ENCODE measurements around the gene ADPRH.
"Not testable (repeated sequence)": the region's sequence is repeated elsewhere in the genome, so short reads cannot be mapped to it uniquely, and the experiment has no call there.

ADPRH gene

GRCh38 chr3:119592861-119593260 is 13.6 kb downstream of the ADPRH start:
- no peak for DNase-seq (ENCODE audit: low read depth)
- in situ Hi-C loops (cut with HindIII; ENCODE audit: low sequenced_read_pairs): no loop called here
- TF ChIP-seq CTCF (IDR thresholded peaks at IDR 0.05; ENCODE audit: low read depth, low read length, missing control alignments): no peak
- H3K4me3 ChIP-seq (ENCODE audit: low read depth, low read length): no peak overlapping the region

- H3K4me3 ChIP-seq (ENCODE audit: low read depth, low read length): no peak overlapping the region
- no peak for DNase-seq (ENCODE audit: low read depth)
- in situ Hi-C loops (cut with HindIII; ENCODE audit: low sequenced_read_pairs): no loop called here
- no peak for TF ChIP-seq CTCF (IDR thresholded peaks at IDR 0.05; ENCODE audit: low read depth, low read length, missing control alignments)
Measured at GRCh38 chr3:119594066-119594465, 14.8 kb downstream of the ADPRH start.

- DNase-seq (ENCODE audit: low read depth); H3K4me3 ChIP-seq (ENCODE audit: low read depth, low read length); in situ Hi-C loops (cut with HindIII; ENCODE audit: low sequenced_read_pairs): not testable (repeated sequence)
Measured at GRCh38 chr3:119594929-119595328, 15.6 kb downstream of the ADPRH start.

- in situ Hi-C loops (cut with HindIII; ENCODE audit: low sequenced_read_pairs): no loop called here
- DNase-seq (ENCODE audit: low read depth): no peak
- H3K4me3 ChIP-seq (ENCODE audit: low read depth, low read length): no peak overlapping the region
- no peak for TF ChIP-seq CTCF (IDR thresholded peaks at IDR 0.05; ENCODE audit: low read depth, low read length, missing control alignments)
Measured at GRCh38 chr3:119595639-119596334, 16.5 kb downstream of the ADPRH start.

GRCh38 chr3:119596398-119596797 is 17.1 kb downstream of the ADPRH start:
- H3K4me3 ChIP-seq (ENCODE audit: low read depth, low read length): no peak overlapping the region
- DNase-seq (ENCODE audit: low read depth): no peak
- no peak for TF ChIP-seq CTCF (IDR thresholded peaks at IDR 0.05; ENCODE audit: low read depth, low read length, missing control alignments)
- in situ Hi-C loops (cut with HindIII; ENCODE audit: low sequenced_read_pairs): no loop called here

GRCh38 chr3:119597548-119598288 is 18.4 kb downstream of the ADPRH start, which contains the start of gene PLA1A:
Gene PLA1A, plus strand, starts transcription at chr3:119597885. Its CDS starts 29 bp downstream, at chr3:119597914.
- DNase-seq (ENCODE audit: low read depth): no peak
- no peak for TF ChIP-seq CTCF (IDR thresholded peaks at IDR 0.05; ENCODE audit: low read depth, low read length, missing control alignments)
- in situ Hi-C loops (cut with HindIII; ENCODE audit: low sequenced_read_pairs): no loop called here
- no peak within 1 kb of the TSS for H3K4me3 ChIP-seq (ENCODE audit: low read depth, low read length)
